Activated T-helper 1 cell treated with anti-CD3 and anti-CD28 coated beads, Interleukin-12 subunit alpha, Interleukin-12 subunit beta, Interleukin-2, Interleukin-4 antibody, amounts not matched to agents 30 ng/mL and 10 ng/mL and 1 ng/mL, durations not matched to agents 14 hours and 24 hours and 36 hours (primary cell): ENCODE data around the gene FAM234A. TPM values are rescaled to one million over a fixed set of nuclear protein-coding genes. Genes with fewer than 3 reads are reported as not detected.
A peak's percentile ranks its signal among the peaks of the same experiment; 100 is the strongest.
"Not testable (repeated sequence)": the region's sequence is repeated elsewhere in the genome, so short reads cannot be mapped to it uniquely, and the experiment has no call there.

Experiments
- DNase-seq: peaks from one replicate; pipeline ENCODE4 v3.0.0; 2021; ENCODE audit warnings: low spot score
- H3K27ac Mint-ChIP-seq: one replicate; pipeline ENCODE4 v1.8.0; 2021; ENCODE audit warnings: mild to moderate bottlenecking, mixed read lengths
- H3K27me3 Mint-ChIP-seq: one replicate; pipeline ENCODE4 v1.8.0; 2022; ENCODE audit warnings: mild to moderate bottlenecking, moderate library complexity, mixed read lengths; ENCODE audit not compliant: insufficient read depth
- H3K36me3 Mint-ChIP-seq: one replicate; pipeline ENCODE4 v1.8.0; 2021; ENCODE audit warnings: low read depth, mixed read lengths
- H3K4me1 Mint-ChIP-seq: one replicate; pipeline ENCODE4 v1.8.0; 2021; ENCODE audit warnings: low read depth, mixed read lengths
- H3K4me3 Mint-ChIP-seq: one replicate; pipeline ENCODE4 v1.8.0; 2021; ENCODE audit warnings: mild to moderate bottlenecking, moderate library complexity, mixed read lengths
- H3K9me3 Mint-ChIP-seq: one replicate; pipeline ENCODE4 v1.8.0; 2021; ENCODE audit warnings: mixed read lengths
- intact Hi-C: fragments of 100-400 bp; cut with micrococcal nuclease; formaldehyde crosslinking; loops from one replicate; pipeline ENCODE4 v1.15.1; 2024
- total RNA-seq: library from RNA; stranded (reverse); gene quantifications from 2 replicates; pipeline ENCODE4 v1.2.3, GENCODE V29; 2022

Gene FAM234A
- total RNA-seq, 1 donor from 2014 or later = 18.0 TPM

DNA sequence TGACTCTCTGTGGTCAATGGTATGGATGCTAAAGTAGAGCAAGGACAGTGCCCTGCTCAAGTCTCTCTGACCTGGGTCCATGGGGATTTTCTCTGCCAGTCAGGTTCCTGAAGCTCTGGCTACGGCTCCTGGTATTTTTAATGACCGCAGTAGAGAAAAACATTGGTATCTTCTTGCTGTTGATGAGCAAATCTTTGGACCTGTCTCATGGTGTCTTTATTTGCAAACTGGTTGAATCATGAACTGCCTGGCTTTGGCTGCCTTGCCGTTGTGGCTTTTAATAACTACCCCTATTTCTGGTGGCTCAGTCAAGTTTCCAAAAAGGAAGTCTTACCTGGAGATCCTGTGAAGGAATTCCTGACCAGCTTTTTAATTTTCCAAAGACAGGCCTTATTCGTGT, 8.7 kb downstream of the FAM234A start:
- Mint-ChIP-seq H3K27ac (no peak overlapping the region), H3K27me3 (peaks cover 5% of the 10 kb centered on the region), H3K4me3 (no peak overlapping the region), H3K36me3 (no peaks in the 10 kb centered on the region), H3K9me3 (no peaks in the 10 kb centered on the region), H3K4me1 (peaks cover 6% of the 10 kb centered on the region)
- no peak for DNase-seq
- intact Hi-C loops = no loop called here

DNA sequence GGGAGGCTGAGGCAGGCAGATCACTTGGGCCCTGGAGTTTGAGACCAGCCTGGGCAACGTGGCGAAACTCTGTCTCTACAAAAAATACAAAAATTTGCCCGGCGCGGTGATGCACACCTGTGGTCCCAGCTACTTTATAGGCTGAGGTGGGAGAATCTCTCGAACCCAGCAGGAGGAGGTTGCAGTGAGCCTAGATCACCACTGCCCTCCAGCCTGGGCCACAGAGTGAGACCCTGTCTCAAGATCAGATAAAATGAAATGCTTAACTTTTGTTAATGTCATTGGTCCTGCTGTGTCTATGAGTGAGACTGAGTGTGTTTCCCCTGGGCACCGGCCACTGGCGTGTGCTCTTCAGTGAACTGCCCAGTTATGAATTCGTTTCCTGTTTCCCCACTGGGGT, 10.5 kb downstream of the FAM234A start:
- H3K36me3 Mint-ChIP-seq = no peaks in the 10 kb centered on the region
- intact Hi-C loops = no loop called here
- peaks cover 4% of the 10 kb centered on the region for H3K27me3 Mint-ChIP-seq
- H3K9me3 Mint-ChIP-seq = no peaks in the 10 kb centered on the region
- H3K4me3 Mint-ChIP-seq = no peak overlapping the region
- peaks cover under 1% of the 10 kb centered on the region for H3K4me1 Mint-ChIP-seq
- no peak overlapping the region for H3K27ac Mint-ChIP-seq
- no peak for DNase-seq

DNA sequence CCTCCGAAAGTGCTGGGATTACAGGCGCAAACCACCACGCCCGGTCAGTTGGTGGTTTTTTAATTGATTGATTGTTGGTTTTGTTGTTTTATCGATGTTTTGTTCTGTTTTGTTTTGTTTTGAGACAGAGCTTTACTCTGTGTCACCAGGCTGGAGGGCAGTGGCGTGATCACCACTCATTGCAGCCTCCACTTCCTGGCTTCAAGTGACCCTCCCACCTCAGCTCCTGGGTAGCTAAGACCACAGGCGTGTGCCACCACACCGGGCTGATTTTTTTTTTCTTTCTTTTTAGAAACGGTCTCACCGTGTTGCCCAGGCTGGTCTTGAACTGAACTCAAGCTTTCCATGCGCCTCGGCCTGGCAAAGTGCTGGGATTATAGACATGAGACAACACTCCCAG, 12.4 kb downstream of the FAM234A start:
- no peak overlapping the region for H3K4me3 Mint-ChIP-seq
- intact Hi-C loops = no loop called here
- no peak for DNase-seq
- peaks cover 2% of the 10 kb centered on the region for H3K36me3 Mint-ChIP-seq
- no peaks in the 10 kb centered on the region for H3K9me3 Mint-ChIP-seq
- H3K27ac Mint-ChIP-seq = no peak overlapping the region
- peaks cover 2% of the 10 kb centered on the region for H3K27me3 Mint-ChIP-seq
- no peaks in the 10 kb centered on the region for H3K4me1 Mint-ChIP-seq

DNA sequence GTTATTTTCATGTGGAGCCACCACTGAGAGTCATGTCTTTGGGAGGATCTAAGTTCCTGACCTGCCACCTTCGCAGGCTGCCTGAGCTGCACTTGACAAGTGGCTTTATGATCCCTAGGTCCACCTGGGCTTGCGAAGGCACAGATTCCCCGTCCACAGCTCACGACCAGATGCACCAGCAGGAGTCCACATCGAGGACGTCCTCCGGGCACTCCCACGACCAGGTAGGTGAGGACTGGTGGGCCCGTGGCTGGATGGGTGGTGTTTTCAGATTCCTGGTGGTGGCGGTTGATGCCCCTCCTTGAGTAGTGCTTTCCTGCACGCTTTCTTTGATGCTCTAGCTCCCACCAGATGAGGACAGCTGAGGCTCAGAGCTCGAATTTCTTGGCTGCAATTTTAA, 14.8 kb downstream of the FAM234A start:
- Mint-ChIP-seq H3K9me3 (no peaks in the 10 kb centered on the region), H3K4me1 (peaks cover 17% of the 10 kb centered on the region), H3K36me3 (peaks cover 4% of the 10 kb centered on the region), H3K27me3 (peaks cover 5% of the 10 kb centered on the region), H3K27ac (no peak overlapping the region), H3K4me3 (no peak overlapping the region)
- intact Hi-C loops = no loop called here
- no peak for DNase-seq

DNA sequence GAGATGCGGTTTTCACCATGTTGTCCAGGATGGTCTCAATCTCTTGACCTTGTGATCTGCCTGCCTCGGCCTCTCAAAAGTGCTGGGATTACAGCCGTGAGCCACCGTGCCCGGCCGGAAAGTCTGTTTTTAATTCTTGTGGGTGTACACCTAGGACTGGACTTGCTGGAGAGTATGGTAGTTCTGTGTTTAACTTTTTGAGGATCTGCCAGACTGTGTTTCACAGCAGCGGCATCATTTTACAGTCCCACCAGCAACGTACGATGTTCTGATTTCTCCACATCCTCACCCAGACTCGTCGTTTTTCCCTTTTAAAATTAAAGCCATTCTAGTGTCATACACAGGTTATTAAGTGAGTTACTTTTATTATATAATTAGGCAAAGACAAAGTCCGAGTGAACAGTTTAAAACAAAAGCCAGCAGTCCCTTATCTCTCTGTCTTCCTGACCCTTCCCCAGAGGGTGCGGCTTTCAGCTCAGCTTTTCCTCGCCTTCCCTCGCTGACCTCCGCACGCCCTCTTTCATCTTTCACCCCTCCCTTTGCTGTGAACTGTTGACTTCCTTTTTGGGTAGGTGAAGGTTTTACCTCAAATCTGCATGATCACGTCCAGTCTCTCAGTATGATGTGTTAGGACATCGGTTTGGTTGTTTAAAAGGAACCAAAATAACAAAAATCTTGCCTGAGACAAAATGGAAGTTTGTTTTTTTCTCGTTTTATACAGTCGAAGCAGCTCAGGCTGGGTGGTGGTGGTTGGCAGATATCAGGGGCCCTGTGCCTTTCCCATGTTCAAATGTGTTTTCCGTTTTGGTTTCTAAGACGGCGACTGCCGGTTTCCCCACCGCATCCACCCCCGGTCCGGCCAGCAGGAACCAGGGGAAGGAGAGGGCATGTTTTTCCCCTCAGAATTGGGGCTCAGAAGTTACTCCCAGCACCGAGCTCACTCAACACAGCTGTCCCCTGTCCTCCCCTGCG, 18.0 kb downstream of the FAM234A start:
- intact Hi-C loops = loop anchor here (1.0 kb wide), 1 partner anchor 17 kb away; no protein-coding TSS in a partner anchor
- peaks cover 4% of the 10 kb centered on the region for H3K36me3 Mint-ChIP-seq
- H3K9me3 Mint-ChIP-seq = no peaks in the 10 kb centered on the region
- peak; percentile 16 for DNase-seq
- H3K27me3 Mint-ChIP-seq = peaks cover 7% of the 10 kb centered on the region
- peak overlapping the region; percentile 84 for H3K4me3 Mint-ChIP-seq
- peaks cover 23% of the 10 kb centered on the region for H3K4me1 Mint-ChIP-seq
- peak overlapping the region; percentile 93 for H3K27ac Mint-ChIP-seq

DNA sequence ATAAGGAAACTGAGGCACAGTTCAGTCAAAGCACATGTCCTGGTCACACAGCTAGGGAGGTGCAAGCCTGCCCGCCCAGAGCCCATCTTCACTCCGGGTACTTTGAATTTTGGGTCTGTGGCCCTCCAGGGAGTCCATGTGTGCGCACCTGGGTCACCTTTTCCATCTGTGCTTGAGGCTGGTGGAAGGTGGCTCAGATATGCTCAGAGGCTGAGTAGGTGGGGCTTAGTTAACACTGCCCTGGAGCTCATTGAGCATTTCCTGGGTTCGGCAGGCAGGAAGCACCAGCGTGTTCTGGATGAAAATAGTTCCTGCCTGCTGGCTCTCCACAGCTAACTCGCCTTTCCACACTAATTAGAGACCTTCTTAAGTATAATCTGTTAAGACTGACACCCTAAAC, 19.2 kb downstream of the FAM234A start:
- Mint-ChIP-seq H3K4me3 (peak overlapping the region; percentile 19), H3K27me3 (peaks cover 7% of the 10 kb centered on the region), H3K4me1 (peaks cover 23% of the 10 kb centered on the region), H3K36me3 (peaks cover 4% of the 10 kb centered on the region), H3K27ac (no peak overlapping the region), H3K9me3 (no peaks in the 10 kb centered on the region)
- intact Hi-C loops = no loop called here
- no peak for DNase-seq

DNA sequence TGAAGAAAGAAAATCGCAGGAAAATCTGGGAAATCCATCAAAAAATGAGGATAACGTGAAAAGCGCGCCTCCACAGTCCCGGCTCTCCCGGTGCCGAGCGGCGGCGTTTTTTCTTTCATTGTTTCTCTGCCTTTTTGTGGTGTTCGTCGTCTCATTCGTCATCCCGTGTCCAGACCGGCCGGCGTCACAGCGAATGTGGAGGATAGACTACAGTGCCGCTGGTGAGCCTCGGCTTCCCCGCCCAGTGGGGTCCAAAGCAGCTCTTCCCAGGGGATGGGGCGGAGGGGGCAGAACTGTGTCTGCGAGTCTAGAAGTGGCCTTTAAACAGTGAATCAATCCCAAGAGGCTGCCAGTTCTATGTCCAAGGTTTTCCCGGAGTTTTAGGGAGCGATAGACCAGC, 19.8 kb downstream of the FAM234A start:
- H3K27me3 Mint-ChIP-seq = peaks cover 7% of the 10 kb centered on the region
- no peak overlapping the region for H3K4me3 Mint-ChIP-seq
- no peak overlapping the region for H3K27ac Mint-ChIP-seq
- peaks cover 4% of the 10 kb centered on the region for H3K36me3 Mint-ChIP-seq
- peaks cover 28% of the 10 kb centered on the region for H3K4me1 Mint-ChIP-seq
- intact Hi-C loops = no loop called here
- no peak for DNase-seq
- no peaks in the 10 kb centered on the region for H3K9me3 Mint-ChIP-seq

DNA sequence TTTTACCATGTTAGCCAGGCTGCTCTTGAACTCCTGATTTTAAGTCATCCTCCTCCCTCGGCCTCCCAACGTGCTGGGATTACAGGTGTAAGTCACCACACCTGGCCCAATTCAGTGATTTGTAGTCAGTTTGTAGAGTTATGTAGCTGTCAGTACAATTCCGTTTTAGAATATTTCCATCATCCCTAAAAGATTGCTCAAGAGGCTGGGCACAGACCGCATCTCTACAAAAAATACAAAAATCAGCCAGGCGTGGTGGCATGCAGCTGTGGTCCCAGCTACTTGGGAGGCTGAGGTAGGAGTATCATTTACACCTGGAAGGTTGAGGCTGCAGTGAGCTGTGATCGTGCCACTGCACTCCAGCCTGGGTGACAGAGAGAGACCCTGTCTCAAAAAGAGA, 20.6 kb downstream of the FAM234A start:
- Mint-ChIP-seq H3K4me3 (no peak overlapping the region), H3K27me3 (peaks cover 7% of the 10 kb centered on the region), H3K36me3 (peaks cover 4% of the 10 kb centered on the region), H3K27ac (no peak overlapping the region), H3K9me3 (no peaks in the 10 kb centered on the region), H3K4me1 (peaks cover 28% of the 10 kb centered on the region)
- DNase-seq = no peak
- intact Hi-C loops = no loop called here

DNA sequence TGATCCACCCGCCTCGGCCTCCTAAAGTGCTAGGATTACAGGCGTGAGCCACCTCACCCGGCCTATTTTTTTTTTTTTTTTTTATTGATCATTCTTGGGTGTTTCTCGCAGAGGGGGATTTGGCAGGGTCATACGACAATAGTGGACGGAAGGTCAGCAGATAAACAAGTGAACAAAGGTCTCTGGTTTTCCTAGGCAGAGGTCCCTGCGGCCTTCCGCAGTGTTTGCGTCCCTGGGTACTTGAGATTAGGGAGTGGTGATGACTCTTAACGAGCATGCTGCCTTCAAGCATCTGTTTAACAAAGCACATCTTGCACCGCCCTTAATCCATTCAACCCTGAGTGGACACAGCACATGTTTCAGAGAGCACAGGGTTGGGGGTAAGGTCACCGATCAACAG, 23.5 kb downstream of the FAM234A start:
- DNase-seq, H3K27ac Mint-ChIP-seq, H3K36me3 Mint-ChIP-seq, H3K27me3 Mint-ChIP-seq, intact Hi-C loops, H3K4me3 Mint-ChIP-seq, H3K9me3 Mint-ChIP-seq: not testable (repeated sequence)
- peaks cover 20% of the 10 kb centered on the region for H3K4me1 Mint-ChIP-seq

DNA sequence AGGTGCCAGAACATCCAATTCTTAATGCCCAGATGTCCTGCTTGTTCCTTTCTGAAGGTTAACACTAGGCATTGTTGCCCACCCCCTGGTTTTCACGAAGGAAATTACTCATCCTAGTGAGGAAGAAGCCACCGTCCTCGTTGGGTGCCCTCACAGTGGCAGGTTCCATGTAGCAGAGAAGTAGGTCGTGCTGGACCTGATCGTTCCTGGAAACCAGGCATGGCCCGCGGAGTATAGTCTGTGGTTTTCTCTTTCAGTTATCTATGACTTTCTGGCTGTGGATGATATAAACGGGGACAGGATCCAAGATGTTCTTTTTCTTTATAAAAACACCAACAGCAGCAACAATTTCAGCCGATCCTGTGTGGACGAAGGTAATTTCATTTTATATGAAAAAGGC, 24.6 kb downstream of the FAM234A start:
- Mint-ChIP-seq H3K4me3 (no peak overlapping the region), H3K27ac (no peak overlapping the region), H3K27me3 (peaks cover 2% of the 10 kb centered on the region), H3K4me1 (peaks cover 11% of the 10 kb centered on the region), H3K36me3 (no peaks in the 10 kb centered on the region), H3K9me3 (no peaks in the 10 kb centered on the region)
- intact Hi-C loops = no loop called here
- DNase-seq = no peak

DNA sequence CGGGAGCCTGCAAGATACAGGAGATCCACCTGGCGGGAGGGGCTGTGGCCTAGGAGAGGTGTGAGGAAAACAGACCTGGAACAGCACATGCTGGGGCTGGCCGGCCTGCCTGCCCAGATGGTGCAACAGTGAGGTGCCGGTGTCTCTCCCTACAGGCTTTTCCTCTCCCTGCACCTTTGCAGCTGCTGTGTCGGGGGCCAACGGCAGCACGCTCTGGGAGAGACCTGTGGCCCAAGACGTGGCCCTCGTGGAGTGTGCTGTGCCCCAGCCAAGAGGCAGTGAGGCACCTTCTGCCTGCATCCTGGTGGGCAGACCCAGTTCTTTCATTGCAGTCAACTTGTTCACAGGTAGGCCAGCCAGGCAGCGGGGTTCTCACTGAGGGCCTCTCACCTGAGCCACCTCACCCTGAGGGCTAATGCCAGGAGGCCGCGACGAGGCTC, 25.2 kb downstream of the FAM234A start:
- no peak for DNase-seq
- Mint-ChIP-seq H3K27ac (no peak overlapping the region), H3K4me1 (peaks cover 11% of the 10 kb centered on the region), H3K4me3 (no peak overlapping the region), H3K36me3 (no peaks in the 10 kb centered on the region), H3K27me3 (peaks cover 2% of the 10 kb centered on the region), H3K9me3 (no peaks in the 10 kb centered on the region)
- intact Hi-C loops = no loop called here

DNA sequence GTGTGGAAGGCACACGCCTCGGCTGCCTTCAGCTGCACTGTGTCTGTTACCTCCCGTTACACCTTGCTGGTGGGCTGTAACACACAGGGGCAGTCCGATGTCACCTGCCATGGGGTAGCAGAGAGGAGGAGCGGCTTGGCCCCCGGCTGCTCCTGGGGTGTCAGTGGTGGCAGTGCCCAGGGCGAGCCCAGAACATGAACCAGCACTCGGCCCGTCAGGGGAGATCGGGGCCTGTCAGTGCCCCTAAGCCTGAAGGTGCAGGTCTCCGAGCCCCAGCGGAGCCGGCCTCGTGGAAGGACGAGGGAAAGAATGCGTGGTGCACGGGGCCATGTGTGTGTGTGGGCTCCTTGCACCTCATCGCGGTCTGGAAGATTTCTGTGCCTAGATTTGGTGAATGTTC, 25.7 kb downstream of the FAM234A start:
- Mint-ChIP-seq H3K27me3 (no peaks in the 10 kb centered on the region), H3K4me1 (peaks cover 11% of the 10 kb centered on the region), H3K27ac (no peak overlapping the region), H3K9me3 (no peaks in the 10 kb centered on the region), H3K36me3 (no peaks in the 10 kb centered on the region), H3K4me3 (no peak overlapping the region)
- DNase-seq = no peak
- intact Hi-C loops = no loop called here

DNA sequence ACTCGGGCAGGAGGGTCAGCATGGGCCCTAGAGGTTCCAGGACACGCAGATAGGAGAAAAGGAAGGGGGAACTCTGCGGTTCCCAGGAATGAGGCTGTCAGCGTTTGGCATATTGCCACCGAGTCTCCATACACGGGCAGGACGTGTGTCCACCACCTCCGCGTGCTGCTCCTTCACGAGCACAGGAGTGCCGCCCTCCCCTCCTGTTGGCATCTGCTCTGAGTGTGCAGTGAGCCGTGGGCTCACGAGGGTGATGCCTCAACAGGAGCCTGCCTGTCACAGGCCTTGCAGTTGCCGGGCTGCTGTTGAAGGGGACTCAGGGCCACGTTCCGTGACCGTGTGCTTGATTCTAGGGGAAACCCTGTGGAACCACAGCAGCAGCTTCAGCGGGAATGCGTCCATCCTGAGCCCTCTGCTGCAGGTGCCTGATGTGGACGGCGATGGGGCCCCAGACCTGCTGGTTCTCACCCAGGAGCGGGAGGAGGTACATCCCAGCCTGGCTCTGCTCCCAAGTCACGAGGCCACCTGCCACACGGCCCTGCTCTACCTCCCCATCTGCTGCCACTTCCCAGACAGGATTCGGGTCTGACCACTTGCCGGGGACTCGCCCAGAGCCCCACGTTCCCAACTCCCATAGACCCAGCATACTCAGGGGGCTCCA, 26.5 kb downstream of the FAM234A start:
- peaks cover 6% of the 10 kb centered on the region for H3K4me1 Mint-ChIP-seq
- H3K36me3 Mint-ChIP-seq = no peaks in the 10 kb centered on the region
- intact Hi-C loops = no loop called here
- no peak for DNase-seq
- H3K9me3 Mint-ChIP-seq = no peaks in the 10 kb centered on the region
- H3K27ac Mint-ChIP-seq = no peak overlapping the region
- H3K4me3 Mint-ChIP-seq = no peak overlapping the region
- no peaks in the 10 kb centered on the region for H3K27me3 Mint-ChIP-seq
